Fibroblast of peridontal ligament (primary cell): ENCODE results near the gene DUSP18.
"Not testable (repeated sequence)": the region's sequence is repeated elsewhere in the genome, so short reads cannot be mapped to it uniquely, and the experiment has no call there.

Source experiments
- DNase-seq: peaks from one replicate; pipeline ENCODE4 v3.0.0-alpha.2; 2010; ENCODE audit errors: extremely low read depth

DUSP18 gene

GRCh38 chr22:30679895-30680690 is 12.4 kb upstream of the DUSP18 start:
- DNase-seq: not testable (repeated sequence)

GRCh38 chr22:30676565-30676964 is 8.9 kb upstream of the DUSP18 start:
- DNase-seq: not testable (repeated sequence)

GRCh38 chr22:30675436-30675835 is 7.8 kb upstream of the DUSP18 start:
- DNase-seq: no peak

- no peak for DNase-seq
Observed at GRCh38 chr22:30674482-30674881, 6.8 kb upstream of the DUSP18 start.

- no peak for DNase-seq
Observed at GRCh38 chr22:30673136-30673535, 5.5 kb upstream of the DUSP18 start.

GRCh38 chr22:30671071-30671470 is 3.4 kb upstream of the DUSP18 start:
- DNase-seq: no peak

GRCh38 chr22:30668386-30668710 is 673 bp upstream of the DUSP18 start:
- no peak for DNase-seq

- peak; percentile 23 for DNase-seq
Observed at GRCh38 chr22:30667107-30667493, 575 bp downstream of the DUSP18 start.

GRCh38 chr22:30665786-30666185 is 1.9 kb downstream of the DUSP18 start:
- no peak for DNase-seq

- no peak for DNase-seq
Observed at GRCh38 chr22:30665266-30665665, 2.4 kb downstream of the DUSP18 start.

GRCh38 chr22:30664798-30665197 is 2.9 kb downstream of the DUSP18 start:
- DNase-seq: no peak

GRCh38 chr22:30662040-30662439 is 5.6 kb downstream of the DUSP18 start:
- DNase-seq: no peak

GRCh38 chr22:30655532-30655931 is 12.1 kb downstream of the DUSP18 start:
- no peak for DNase-seq

- no peak for DNase-seq
Observed at GRCh38 chr22:30654361-30654760, 13.3 kb downstream of the DUSP18 start.

- DNase-seq: no peak
Observed at GRCh38 chr22:30652852-30653251, 14.8 kb downstream of the DUSP18 start.

- DNase-seq: no peak
Observed at GRCh38 chr22:30650508-30651116, 17.1 kb downstream of the DUSP18 start.

- DNase-seq: peak; percentile 64
Observed at GRCh38 chr22:30649430-30650007, 18.2 kb downstream of the DUSP18 start.

GRCh38 chr22:30648825-30649224 is 18.9 kb downstream of the DUSP18 start:
- DNase-seq: no peak

- no peak for DNase-seq
Observed at GRCh38 chr22:30647536-30647935, 20.1 kb downstream of the DUSP18 start.

GRCh38 chr22:30646518-30647160 is 21.0 kb downstream of the DUSP18 start:
- no peak for DNase-seq

- DNase-seq: no peak
Observed at GRCh38 chr22:30643055-30643875, 24.4 kb downstream of the DUSP18 start.
